22Rv1 (cell line): ENCODE measurements around the gene LRRC8E.

Experiments
- H3K27ac ChIP-seq: fragments of 450-650 bp; 2 replicates; pipeline ENCODE4 v1.5.1; 2017
- CTCF ChIP-seq: fragments of 450-650 bp; IDR thresholded peaks from 2 replicates; pipeline ENCODE4 v1.5.1; 2017; ENCODE audit warnings: mild to moderate bottlenecking
- ZFX ChIP-seq: fragments of 450-650 bp; IDR thresholded peaks from 2 replicates; pipeline ENCODE4 v1.6.1; 2017; ENCODE audit warnings: antibody characterized with exemption, borderline replicate concordance

The LRRC8E gene

GRCh38 chr19:7930765-7931164 lies 42.5 kb downstream of the LRRC8E start:
- H3K27ac ChIP-seq: peak overlapping the region; percentile 25; the same call in 1 of the 2 replicates
- TF ChIP-seq CTCF: no peak
- TF ChIP-seq ZFX: no peak

- TF ChIP-seq CTCF: no peak
- TF ChIP-seq ZFX: no peak
- peak overlapping the region; percentile 25; the same call in 1 of the 2 replicates for H3K27ac ChIP-seq
These were observed 43.1 kb downstream of the LRRC8E start for GRCh38 chr19:7931221-7932061.

GRCh38 chr19:7932276-7932929 lies 44.1 kb downstream of the LRRC8E start:
- TF ChIP-seq CTCF (no peak), ZFX (no peak)
- no peak overlapping the region for H3K27ac ChIP-seq

- no peak for TF ChIP-seq ZFX
- TF ChIP-seq CTCF: no peak
- H3K27ac ChIP-seq: no peak overlapping the region
These were observed 44.6 kb downstream of the LRRC8E start for GRCh38 chr19:7932930-7933300.

GRCh38 chr19:7933411-7933810 lies 45.1 kb downstream of the LRRC8E start:
- TF ChIP-seq CTCF: peak; percentile 42
- no peak for TF ChIP-seq ZFX
- no peak overlapping the region for H3K27ac ChIP-seq

- TF ChIP-seq CTCF (no peak), ZFX (no peak)
- H3K27ac ChIP-seq: no peak overlapping the region
These were observed 45.8 kb downstream of the LRRC8E start for GRCh38 chr19:7933828-7934725.
